Neural cell (in vitro differentiated cells): ENCODE measurements around the gene PRPF40B. TPM values are rescaled to one million over a fixed set of nuclear protein-coding genes. Genes with fewer than 3 reads are reported as not detected.

Experiments used
- H2AFZ ChIP-seq: fragments of 200-600, 300-800 bp; sonication (generic), shearing (Covaris generic); 2 replicates; pipeline ENCODE4 v1.6.0; 2014; ENCODE audit warnings: low read depth, mild to moderate bottlenecking, antibody characterized with exemption, low read length, moderate library complexity
- H3F3A ChIP-seq: fragments of 200-600 bp; shearing (Covaris generic); 2 replicates; pipeline ENCODE4 v1.6.1; 2016; ENCODE audit warnings: mild to moderate bottlenecking, moderate library complexity, mixed read lengths, antibody characterized with exemption, low read length; ENCODE audit not compliant: insufficient read depth, poor library complexity, severe bottlenecking
- H3K27ac ChIP-seq: fragments of 200-600, 300-800 bp; sonication (generic), shearing (Covaris generic); 2 replicates; pipeline ENCODE4 v1.5.1; 2014; ENCODE audit warnings: mild to moderate bottlenecking, low read length, moderate library complexity
- H3K27me3 ChIP-seq: fragments of 300-800, 200-600 bp; sonication (generic), shearing (Covaris generic); 2 replicates; pipeline ENCODE4 v1.6.0; 2014; ENCODE audit warnings: mild to moderate bottlenecking, low read depth, low read length, moderate library complexity; ENCODE audit not compliant: insufficient read depth
- H3K36me3 ChIP-seq: fragments of 300-800, 200-600 bp; sonication (generic), shearing (Covaris generic); 2 replicates; pipeline ENCODE4 v1.5.1; 2014; ENCODE audit warnings: mild to moderate bottlenecking, antibody characterized with exemption, low read length, moderate library complexity; ENCODE audit not compliant: insufficient read depth
- H3K4me2 ChIP-seq: fragments of 300-800, 200-600 bp; sonication (generic), shearing (Covaris generic); 2 replicates; pipeline ENCODE4 v1.6.0; 2014; ENCODE audit warnings: mild to moderate bottlenecking, low read length
- H3K4me3 ChIP-seq: fragments of 300-800, 200-600 bp; sonication (generic), shearing (Covaris generic); 2 replicates; pipeline ENCODE4 v1.5.1; 2014; ENCODE audit warnings: mild to moderate bottlenecking, low read length, moderate library complexity
- H3K79me2 ChIP-seq: fragments of 200-600 bp; shearing (Covaris generic); replicated peaks from 2 replicates; pipeline ENCODE4 v1.6.0; 2014; ENCODE audit warnings: mild to moderate bottlenecking, low read length, moderate library complexity; ENCODE audit not compliant: insufficient read depth
- H3K9ac ChIP-seq: fragments of 300-800, 200-600 bp; sonication (generic), shearing (Covaris generic); 2 replicates; pipeline ENCODE4 v1.6.1; 2016; ENCODE audit warnings: mild to moderate bottlenecking, low read length, mixed read lengths
- H3K9me2 ChIP-seq: fragments of 200-600 bp; shearing (Covaris generic); 2 replicates; pipeline ENCODE4 v1.6.1; 2016; ENCODE audit warnings: mild to moderate bottlenecking, low read length, mixed read lengths; ENCODE audit not compliant: insufficient read depth
- H3K9me3 ChIP-seq: fragments of 200-600, 300-800 bp; sonication (generic), shearing (Covaris generic); 2 replicates; pipeline ENCODE4 v1.6.1; 2016; ENCODE audit warnings: mild to moderate bottlenecking, mixed run types, low read length, moderate library complexity, mixed read lengths
- H4K20me1 ChIP-seq: fragments of 200-600 bp; shearing (Covaris generic); 2 replicates; pipeline ENCODE4 v1.6.1; 2016; ENCODE audit warnings: mild to moderate bottlenecking, mixed run types; ENCODE audit not compliant: insufficient read depth
- EP300 ChIP-seq: fragments of 450-650 bp; conservative IDR thresholded peaks from 2 replicates; pipeline ENCODE4 v1.6.1; 2014; ENCODE audit warnings: antibody characterized with exemption, mild to moderate bottlenecking, moderate library complexity; ENCODE audit not compliant: poor library complexity, severe bottlenecking
- EZH2 ChIP-seq: fragments of 200-600, 300-800 bp; shearing (Covaris generic), sonication (generic); IDR thresholded peaks from 2 replicates; pipeline ENCODE4 v1.6.1; 2014; ENCODE audit warnings: antibody characterized with exemption, low read length, borderline replicate concordance, mild to moderate bottlenecking; ENCODE audit not compliant: insufficient read depth, poor library complexity, severe bottlenecking
- MXI1 ChIP-seq: fragments of 450-650 bp; conservative IDR thresholded peaks from 2 replicates; pipeline ENCODE4 v1.6.1; 2014; ENCODE audit warnings: antibody characterized with exemption, mild to moderate bottlenecking; ENCODE audit not compliant: poor library complexity, severe bottlenecking
- POLR2AphosphoS5 ChIP-seq: IDR thresholded peaks from 2 replicates; pipeline ENCODE4 v1.6.1; 2012
- RAD21 ChIP-seq: fragments of 450-650 bp; conservative IDR thresholded peaks from 2 replicates; pipeline ENCODE4 v1.6.1; 2014; ENCODE audit warnings: antibody characterized with exemption, mild to moderate bottlenecking, moderate library complexity
- REST ChIP-seq: IDR thresholded peaks from 2 replicates; pipeline ENCODE4 v1.6.1; 2012; ENCODE audit warnings: borderline replicate concordance
- SMC3 ChIP-seq: fragments of 450-650 bp; conservative IDR thresholded peaks from 2 replicates; pipeline ENCODE4 v1.6.1; 2014; ENCODE audit warnings: antibody characterized with exemption, mild to moderate bottlenecking, moderate library complexity; ENCODE audit not compliant: poor library complexity
- TAF1 ChIP-seq: IDR thresholded peaks from 2 replicates; pipeline ENCODE4 v1.6.1; 2012; ENCODE audit warnings: low read depth
- polyA plus RNA-seq: library from polyadenylated mRNA; depleted of rRNA; stranded (reverse); fragments of >200 nt; gene quantifications from 2 replicates; pipeline ENCODE4 v1.2.3, GENCODE V29; 2014
- TF ChIP-seq, protein P1 (sequence below): fragments of 450-650 bp; IDR thresholded peaks from 2 replicates; pipeline ENCODE4 v1.5.1; 2014; ENCODE audit warnings: antibody characterized with exemption, mild to moderate bottlenecking, moderate library complexity; ENCODE audit not compliant: poor library complexity, severe bottlenecking

PRPF40B gene
- polyA plus RNA-seq, 1 donor from 2014 or later = 42.0 TPM

- TF ChIP-seq RAD21 (no peak), MXI1 (no peak), EP300 (no peak), SMC3 (no peak), REST (no peak), EZH2 (no peak), TAF1 (no peak), POLR2AphosphoS5 (no peak)
- TF ChIP-seq, protein P1, sequence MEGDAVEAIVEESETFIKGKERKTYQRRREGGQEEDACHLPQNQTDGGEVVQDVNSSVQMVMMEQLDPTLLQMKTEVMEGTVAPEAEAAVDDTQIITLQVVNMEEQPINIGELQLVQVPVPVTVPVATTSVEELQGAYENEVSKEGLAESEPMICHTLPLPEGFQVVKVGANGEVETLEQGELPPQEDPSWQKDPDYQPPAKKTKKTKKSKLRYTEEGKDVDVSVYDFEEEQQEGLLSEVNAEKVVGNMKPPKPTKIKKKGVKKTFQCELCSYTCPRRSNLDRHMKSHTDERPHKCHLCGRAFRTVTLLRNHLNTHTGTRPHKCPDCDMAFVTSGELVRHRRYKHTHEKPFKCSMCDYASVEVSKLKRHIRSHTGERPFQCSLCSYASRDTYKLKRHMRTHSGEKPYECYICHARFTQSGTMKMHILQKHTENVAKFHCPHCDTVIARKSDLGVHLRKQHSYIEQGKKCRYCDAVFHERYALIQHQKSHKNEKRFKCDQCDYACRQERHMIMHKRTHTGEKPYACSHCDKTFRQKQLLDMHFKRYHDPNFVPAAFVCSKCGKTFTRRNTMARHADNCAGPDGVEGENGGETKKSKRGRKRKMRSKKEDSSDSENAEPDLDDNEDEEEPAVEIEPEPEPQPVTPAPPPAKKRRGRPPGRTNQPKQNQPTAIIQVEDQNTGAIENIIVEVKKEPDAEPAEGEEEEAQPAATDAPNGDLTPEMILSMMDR = no peak
- H3K9me2 ChIP-seq = no peaks in the 10 kb centered on the region
- no peaks in the 10 kb centered on the region for H3F3A ChIP-seq
- H3K4me3 ChIP-seq = no peak overlapping the region
- no peak overlapping the region for H2AFZ ChIP-seq
- no peaks in the 10 kb centered on the region for H4K20me1 ChIP-seq
- no peaks in the 10 kb centered on the region for H3K9me3 ChIP-seq
- H3K36me3 ChIP-seq = no peaks in the 10 kb centered on the region
- no peaks in the 10 kb centered on the region for H3K79me2 ChIP-seq
- H3K9ac ChIP-seq = no peak overlapping the region
- no peaks in the 10 kb centered on the region for H3K27me3 ChIP-seq
- H3K4me2 ChIP-seq = no peak overlapping the region
- H3K27ac ChIP-seq = no peak overlapping the region
Measured at GRCh38 chr12:49618576-49618975, 4.8 kb upstream of the PRPF40B start.

- no peak overlapping the region for H2AFZ ChIP-seq
- no peaks in the 10 kb centered on the region for H3K9me2 ChIP-seq
- H3K36me3 ChIP-seq = no peaks in the 10 kb centered on the region
- no peaks in the 10 kb centered on the region for H3F3A ChIP-seq
- no peaks in the 10 kb centered on the region for H4K20me1 ChIP-seq
- TF ChIP-seq EZH2 = no peak
- no peak for TF ChIP-seq RAD21
- H3K4me2 ChIP-seq = no peak overlapping the region
- no peak overlapping the region for H3K9ac ChIP-seq
- H3K9me3 ChIP-seq = no peaks in the 10 kb centered on the region
- H3K27me3 ChIP-seq = no peaks in the 10 kb centered on the region
- H3K79me2 ChIP-seq = no peaks in the 10 kb centered on the region
- H3K27ac ChIP-seq = no peak overlapping the region
- H3K4me3 ChIP-seq = no peak overlapping the region
Measured at GRCh38 chr12:49619286-49619685, 4.1 kb upstream of the PRPF40B start.
